Trophoblast cell (in vitro differentiated cells and primary cell): Measurements from ENCODE around the gene WDR27.
A peak's percentile ranks its signal among the peaks of the same experiment; 100 is the strongest.
"Not testable (repeated sequence)": the region's sequence is repeated elsewhere in the genome, so short reads cannot be mapped to it uniquely, and the experiment has no call there.

Source experiments
- DNase-seq, 2 donors: peaks; one replicate each; pipeline ENCODE4 v3.0.0-alpha.2; 2016
- H2AFZ ChIP-seq: 2 replicates; pipeline ENCODE4 v1.6.1; 2013; ENCODE audit warnings: low read length, moderate library complexity, mild to moderate bottlenecking; ENCODE audit not compliant: insufficient read depth, poor library complexity
- H2AK5ac ChIP-seq: 2 replicates; pipeline ENCODE4 v1.6.1; 2013; ENCODE audit warnings: mild to moderate bottlenecking, low read length
- H2BK120ac ChIP-seq: 2 replicates; pipeline ENCODE4 v1.6.1; 2013; ENCODE audit warnings: low read length, mild to moderate bottlenecking, moderate library complexity; ENCODE audit not compliant: insufficient read depth, poor library complexity
- H2BK12ac ChIP-seq: 2 replicates; pipeline ENCODE4 v1.6.1; 2013; ENCODE audit warnings: mild to moderate bottlenecking, low read length, moderate library complexity
- H2BK5ac ChIP-seq: 2 replicates; pipeline ENCODE4 v1.6.1; 2013; ENCODE audit warnings: low read length, low read depth, moderate library complexity, mild to moderate bottlenecking; ENCODE audit not compliant: poor library complexity
- H3K14ac ChIP-seq: 2 replicates; pipeline ENCODE4 v1.6.1; 2013; ENCODE audit warnings: mild to moderate bottlenecking, low read length
- H3K18ac ChIP-seq: 2 replicates; pipeline ENCODE4 v1.6.1; 2013; ENCODE audit warnings: mild to moderate bottlenecking, low read length
- H3K23ac ChIP-seq: 2 replicates; pipeline ENCODE4 v1.6.1; 2013; ENCODE audit warnings: low read length
- H3K27ac ChIP-seq: 2 replicates; pipeline ENCODE4 v1.5.1; 2013; ENCODE audit warnings: low read depth, mild to moderate bottlenecking, inconsistent platforms, low read length, moderate library complexity
- H3K27me3 ChIP-seq: 2 replicates; pipeline ENCODE4 v1.6.1; 2013; ENCODE audit warnings: inconsistent platforms, mild to moderate bottlenecking, low read length, moderate library complexity; ENCODE audit not compliant: insufficient read depth
- H3K36me3 ChIP-seq, 2 experiments: 1 replicate in 1 of 2; 2 replicates in 1 of 2; pipeline ENCODE4 v1.6.1; 2013; ENCODE audit warnings: low read length in 2 of 2, mild to moderate bottlenecking in 2 of 2, moderate library complexity in 1 of 2; ENCODE audit not compliant: insufficient read depth in 2 of 2, control insufficient read depth in 1 of 2
- H3K4ac ChIP-seq: 2 replicates; pipeline ENCODE4 v1.6.1; 2013; ENCODE audit warnings: low read depth, mild to moderate bottlenecking, low read length, moderate library complexity
- H3K4me1 ChIP-seq, 2 experiments: 1 replicate in 1 of 2; 2 replicates in 1 of 2; pipeline ENCODE4 v1.6.1; 2013; ENCODE audit warnings: low read length in 2 of 2, mild to moderate bottlenecking in 2 of 2, moderate library complexity in 1 of 2; ENCODE audit not compliant: insufficient read depth in 2 of 2, control insufficient read depth in 1 of 2
- H3K4me2 ChIP-seq: 2 replicates; pipeline ENCODE4 v1.6.1; 2013; ENCODE audit warnings: inconsistent platforms, mild to moderate bottlenecking, low read length, moderate library complexity
- H3K4me3 ChIP-seq: 2 replicates; pipeline ENCODE4 v1.5.1; 2013; ENCODE audit warnings: mild to moderate bottlenecking, low read depth, low read length, inconsistent platforms
- H3K79me1 ChIP-seq: one replicate; pipeline ENCODE4 v1.6.1; 2013; ENCODE audit warnings: low read length
- H3K79me2 ChIP-seq: 2 replicates; pipeline ENCODE4 v1.6.1; 2013; ENCODE audit warnings: low read length, mild to moderate bottlenecking; ENCODE audit not compliant: control insufficient read depth, insufficient read depth, poor library complexity
- H3K9ac ChIP-seq: 2 replicates; pipeline ENCODE4 v1.6.1; 2013; ENCODE audit warnings: mild to moderate bottlenecking, low read length
- H3K9me3 ChIP-seq: 2 replicates; pipeline ENCODE4 v1.6.1; 2013; ENCODE audit warnings: low read depth, mild to moderate bottlenecking, control low read depth, inconsistent platforms, low read length; ENCODE audit not compliant: insufficient read depth
- H4K12ac ChIP-seq: 2 replicates; pipeline ENCODE4 v1.6.1; 2013; ENCODE audit warnings: low read depth, mild to moderate bottlenecking, low read length, moderate library complexity
- H4K8ac ChIP-seq: 2 replicates; pipeline ENCODE4 v1.6.1; 2013; ENCODE audit warnings: low read depth, mild to moderate bottlenecking, low read length, moderate library complexity
- H4K91ac ChIP-seq: one replicate; pipeline ENCODE4 v1.6.1; 2013; ENCODE audit warnings: low read depth, mild to moderate bottlenecking, low read length, moderate library complexity
- WGBS: extraction: QIAGEN DNeasy Blood & Tissue Kit; methylation state at CpG from one replicate; pipeline ENCODE4 v1.1.7; 2013; ENCODE audit warnings: missing lambda C conversion rate; ENCODE audit not compliant: insufficient read length, insufficient coverage; ENCODE audit errors: extremely low coverage; 5-methylcytosine and 5-hydroxymethylcytosine counted together

The WDR27 gene

DNA sequence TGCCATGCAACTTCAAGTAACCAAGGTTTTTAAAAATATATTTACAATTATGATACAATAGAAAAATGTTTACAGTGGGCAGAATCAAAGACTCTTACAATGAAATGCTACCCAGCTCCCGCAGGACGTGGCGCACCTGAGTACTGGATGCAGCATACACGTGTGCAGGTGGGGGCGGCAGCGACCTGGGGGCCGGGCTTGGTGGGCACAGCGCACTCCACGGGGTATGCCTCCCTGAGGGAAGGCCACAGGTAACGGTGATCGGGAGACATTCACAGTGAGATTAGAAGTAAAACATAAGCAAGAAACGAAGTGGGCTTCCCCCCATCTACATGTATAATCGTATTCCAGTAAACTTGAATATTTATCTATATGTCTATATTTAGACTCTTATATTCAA lies 54.2 kb downstream of the WDR27 start:
- no peak for DNase-seq
- H4K91ac ChIP-seq: no peak overlapping the region
- H4K8ac ChIP-seq: no peak overlapping the region
- H3K23ac ChIP-seq: no peak overlapping the region
- no peak overlapping the region for H2BK12ac ChIP-seq
- H3K4me1 ChIP-seq: peaks cover 0 to 3% of the 10 kb centered on the region in 2 experiments
- H3K79me1 ChIP-seq: no peaks in the 10 kb centered on the region
- no peak overlapping the region for H2AFZ ChIP-seq
- H4K12ac ChIP-seq: no peak overlapping the region
- H3K79me2 ChIP-seq: no peaks in the 10 kb centered on the region
- H2BK5ac ChIP-seq: no peak overlapping the region
- H3K27me3 ChIP-seq: no peaks in the 10 kb centered on the region
- H3K4me3 ChIP-seq: no peak overlapping the region
- no peak overlapping the region for H3K14ac ChIP-seq
- no CpG with 5 or more reads among the region's 13 CpGs for WGBS
- H3K9me3 ChIP-seq: no peaks in the 10 kb centered on the region
- no peak overlapping the region for H3K4me2 ChIP-seq
- no peak overlapping the region for H3K18ac ChIP-seq
- H3K27ac ChIP-seq: no peak overlapping the region
- H3K4ac ChIP-seq: no peak overlapping the region
- H3K36me3 ChIP-seq: peaks cover 8 to 11% of the 10 kb centered on the region in 2 experiments
- H3K9ac ChIP-seq: no peak overlapping the region
- no peak overlapping the region for H2BK120ac ChIP-seq
- no peak overlapping the region for H2AK5ac ChIP-seq

GRCh38 chr6:169646906-169647567 lies 54.8 kb downstream of the WDR27 start:
- no peak overlapping the region for H4K8ac ChIP-seq
- no peak overlapping the region for H3K23ac ChIP-seq
- H3K4ac ChIP-seq: no peak overlapping the region
- H2AK5ac ChIP-seq: no peak overlapping the region
- no CpG with 5 or more reads among the region's 19 CpGs for WGBS
- no peak overlapping the region for H2BK12ac ChIP-seq
- peaks cover 0 to 3% of the 10 kb centered on the region in 2 experiments for H3K4me1 ChIP-seq
- H3K36me3 ChIP-seq: peaks cover 8 to 11% of the 10 kb centered on the region in 2 experiments
- no peak overlapping the region for H4K12ac ChIP-seq
- H3K79me2 ChIP-seq: no peaks in the 10 kb centered on the region
- no peak overlapping the region for H3K14ac ChIP-seq
- H2BK120ac ChIP-seq: no peak overlapping the region
- H3K79me1 ChIP-seq: no peaks in the 10 kb centered on the region
- H4K91ac ChIP-seq: no peak overlapping the region
- H3K4me3 ChIP-seq: peak overlapping the region; percentile 36
- H2BK5ac ChIP-seq: no peak overlapping the region
- no peak overlapping the region for H3K4me2 ChIP-seq
- no peak for DNase-seq
- H3K27ac ChIP-seq: no peak overlapping the region
- H2AFZ ChIP-seq: no peak overlapping the region
- no peak overlapping the region for H3K18ac ChIP-seq
- H3K9ac ChIP-seq: no peak overlapping the region
- H3K9me3 ChIP-seq: no peaks in the 10 kb centered on the region
- H3K27me3 ChIP-seq: no peaks in the 10 kb centered on the region

GRCh38 chr6:169645459-169645858 lies 56.4 kb downstream of the WDR27 start:
- H2AFZ ChIP-seq, H3K14ac ChIP-seq, H3K27me3 ChIP-seq, H3K27ac ChIP-seq, H3K79me2 ChIP-seq, H4K12ac ChIP-seq, H3K9me3 ChIP-seq, H3K18ac ChIP-seq, H4K91ac ChIP-seq, H3K4me3 ChIP-seq, H3K23ac ChIP-seq, H3K4me1 ChIP-seq, H2BK120ac ChIP-seq, H4K8ac ChIP-seq, H2AK5ac ChIP-seq, H3K79me1 ChIP-seq, H3K4ac ChIP-seq, H2BK12ac ChIP-seq, DNase-seq, H2BK5ac ChIP-seq, H3K36me3 ChIP-seq, H3K4me2 ChIP-seq, H3K9ac ChIP-seq: not testable (repeated sequence)
- WGBS: no CpG with 5 or more reads among the region's 5 CpGs

DNA sequence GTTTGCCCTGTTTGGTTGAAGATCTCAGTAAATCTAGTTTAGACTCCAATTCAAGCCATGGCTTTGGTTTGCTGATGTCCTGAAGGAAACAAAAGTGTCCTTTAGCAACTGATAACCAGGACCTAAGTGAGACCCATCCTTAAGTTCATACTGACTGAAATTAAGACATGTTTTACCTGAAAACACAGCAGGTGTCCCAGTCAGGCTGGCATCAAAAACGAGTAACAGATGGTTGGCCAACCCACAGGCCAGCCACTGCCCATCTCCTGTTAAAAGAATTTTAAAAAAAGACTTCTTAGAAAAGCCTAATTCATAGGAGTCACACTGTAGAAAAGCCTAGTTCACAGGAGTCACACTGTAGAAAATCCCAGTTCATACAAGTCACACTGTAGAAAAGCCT lies 58.3 kb downstream of the WDR27 start:
- H3K14ac ChIP-seq: no peak overlapping the region
- H2BK5ac ChIP-seq: no peak overlapping the region
- H3K79me1 ChIP-seq: no peaks in the 10 kb centered on the region
- H3K23ac ChIP-seq: no peak overlapping the region
- H3K36me3 ChIP-seq: peaks cover 7 to 10% of the 10 kb centered on the region in 2 experiments
- peaks cover 1% of the 10 kb centered on the region for H3K9me3 ChIP-seq
- no peak overlapping the region for H4K8ac ChIP-seq
- H4K91ac ChIP-seq: no peak overlapping the region
- H3K27me3 ChIP-seq: no peaks in the 10 kb centered on the region
- no peak overlapping the region for H3K4me2 ChIP-seq
- no peak overlapping the region for H2AK5ac ChIP-seq
- no peak overlapping the region for H2AFZ ChIP-seq
- H3K27ac ChIP-seq: no peak overlapping the region
- no peak overlapping the region for H2BK12ac ChIP-seq
- H3K18ac ChIP-seq: no peak overlapping the region
- H3K4ac ChIP-seq: no peak overlapping the region
- H4K12ac ChIP-seq: no peak overlapping the region
- no CpG with 5 or more reads among the region's 1 CpG for WGBS
- H3K4me3 ChIP-seq: no peak overlapping the region
- H3K79me2 ChIP-seq: no peaks in the 10 kb centered on the region
- peaks cover 0 to 5% of the 10 kb centered on the region in 2 experiments for H3K4me1 ChIP-seq
- no peak for DNase-seq
- no peak overlapping the region for H3K9ac ChIP-seq
- no peak overlapping the region for H2BK120ac ChIP-seq
